Stimulated activated CD4-positive, alpha-beta T cell treated with anti-CD3 and anti-CD28 coated beads, TNF-alpha, amount 100 ng/mL, for 48 hours (primary cell): Measurements from ENCODE around the gene ARCN1.
"Not testable (repeated sequence)": the region's sequence is repeated elsewhere in the genome, so short reads cannot be mapped to it uniquely, and the experiment has no call there.

ENCODE experiments used
- DNase-seq, 3 donors: peaks; one replicate each; pipeline ENCODE4 v3.0.0-alpha.2; 2020; ENCODE audit warnings: low read depth in 3 of 3

ARCN1 gene

DNA sequence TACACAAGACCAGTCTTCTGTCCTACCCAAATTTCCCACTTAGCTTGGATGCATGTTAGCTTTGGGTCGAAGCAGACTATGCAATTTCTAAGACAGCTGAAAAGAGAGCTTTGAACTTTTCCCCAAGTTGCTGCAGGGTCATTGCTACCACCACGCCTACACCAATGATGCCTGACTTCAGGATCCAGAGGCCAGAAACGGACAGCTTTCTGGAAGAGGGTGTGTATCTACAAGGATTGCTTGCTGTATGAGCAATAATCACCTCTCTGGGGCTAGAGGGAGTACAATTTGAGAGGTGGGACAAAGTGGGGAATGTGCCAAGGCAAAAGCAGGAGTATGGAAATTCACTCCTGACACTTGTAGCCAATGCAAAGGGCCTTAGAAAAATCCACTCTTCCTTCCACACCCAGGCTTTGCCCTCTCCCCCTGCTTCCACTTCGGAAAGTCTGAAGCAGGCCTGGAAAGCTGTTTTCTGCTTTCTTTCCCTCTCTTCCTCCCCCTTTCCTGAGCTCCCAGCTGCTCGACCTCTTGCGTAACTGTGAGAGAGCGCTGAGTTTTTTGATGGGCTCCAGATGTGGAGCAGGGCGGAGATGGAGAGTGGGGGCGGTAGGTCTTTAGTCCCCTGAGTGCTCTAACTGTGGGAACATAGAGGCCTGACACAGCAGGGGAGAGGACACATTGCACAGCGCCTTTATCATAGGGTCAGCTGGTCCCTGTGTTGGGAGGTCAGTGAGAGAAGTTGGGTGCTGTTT is 33.1 kb downstream of the ARCN1 start:
- DNase-seq: no peak

DNA sequence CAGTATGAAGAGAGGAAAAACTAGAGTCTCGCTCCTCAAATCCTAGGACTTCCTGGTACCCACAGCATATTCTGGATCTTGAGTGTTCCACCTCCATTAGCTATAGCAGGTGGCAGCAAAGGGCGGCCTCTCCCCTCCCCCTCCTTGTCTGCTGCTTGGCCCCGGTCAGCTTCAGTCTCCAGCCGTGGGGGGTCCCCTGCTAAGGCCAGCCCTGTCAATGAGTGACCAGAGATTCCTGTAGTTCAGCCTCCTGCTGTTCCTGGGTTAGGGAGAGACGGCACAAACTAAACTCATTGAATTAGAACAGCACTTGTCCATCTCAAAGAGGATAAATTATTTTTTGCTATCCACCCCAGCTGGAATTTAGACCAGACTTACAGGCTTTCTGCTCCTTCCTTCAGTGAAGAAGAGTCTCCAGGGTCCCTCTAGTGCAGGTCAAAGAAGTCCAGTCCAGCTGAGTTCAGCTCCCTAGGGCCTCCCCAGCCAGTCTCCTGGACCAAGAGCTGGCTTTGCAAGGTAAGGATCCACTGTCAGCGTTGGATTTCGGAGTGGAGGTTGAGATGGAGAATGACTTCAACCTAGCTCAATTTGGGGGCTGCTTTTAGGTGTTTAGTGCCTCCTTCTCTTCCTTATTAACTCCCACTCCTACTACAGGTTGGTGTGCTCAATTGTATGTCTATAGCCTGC is 34.1 kb downstream of the ARCN1 start:
- DNase-seq: no peak

GRCh38 chr11:118606844-118607228 is 34.6 kb downstream of the ARCN1 start:
- DNase-seq: no peak

DNA sequence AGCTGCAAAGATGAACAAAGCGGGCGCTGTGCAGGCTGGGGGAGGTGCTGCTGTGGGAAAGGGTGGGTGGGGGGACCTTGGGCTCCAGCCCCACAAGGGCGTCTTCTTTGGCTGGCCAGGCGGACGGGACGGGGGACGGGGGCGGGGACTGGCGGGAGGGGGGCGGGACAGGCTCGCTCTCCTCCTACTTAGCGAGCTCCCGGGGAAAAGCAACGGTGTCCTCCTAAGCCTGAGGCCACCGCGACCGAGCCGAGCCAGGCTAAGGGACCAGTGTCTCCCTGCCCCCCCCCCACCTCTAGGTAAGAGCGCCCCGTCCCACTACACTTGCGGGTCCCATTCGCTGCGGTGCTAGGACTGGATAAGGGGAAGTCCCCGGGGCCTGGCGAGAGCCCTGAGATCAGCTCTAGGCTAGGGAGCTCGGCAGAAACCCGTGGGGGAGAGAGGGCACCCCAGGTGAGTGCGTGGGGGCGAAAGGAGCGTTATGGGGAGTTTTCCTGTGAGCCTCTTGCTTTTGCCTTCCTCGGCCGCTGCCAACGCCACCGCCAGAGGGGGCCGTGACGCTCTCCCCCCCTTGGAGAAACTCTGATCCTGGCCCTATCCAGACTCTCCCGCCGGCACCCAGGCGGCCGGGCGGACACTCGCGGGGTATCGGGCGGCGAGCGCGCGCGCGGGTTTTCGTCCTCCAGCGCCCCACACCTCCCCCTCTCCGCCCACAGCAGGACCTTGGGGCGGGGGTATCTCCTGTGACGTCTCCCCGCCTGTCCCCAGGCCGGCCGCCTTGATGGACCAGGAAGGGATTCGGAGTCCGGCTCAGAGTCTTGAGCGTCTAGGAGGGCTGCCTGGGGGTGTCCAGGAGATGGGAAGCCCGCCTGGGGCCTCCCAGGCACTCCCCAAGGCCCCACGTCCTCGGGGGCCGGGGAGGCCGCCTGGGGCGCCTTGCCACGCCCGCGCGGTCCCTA is 35.5 kb downstream of the ARCN1 start, which contains the start of gene PHLDB1:
PHLDB1 (plus strand) TSS at position 215 of the 959 bp plus-strand sequence. CDS start 6,222 bp downstream, outside the sequence.
- peak in 2 of 3 donors; percentile 17 to 21 for DNase-seq

GRCh38 chr11:118608360-118609227 is 36.4 kb downstream of the ARCN1 start:
- DNase-seq: peak; percentile 30 to 56 (median 49)

GRCh38 chr11:118609380-118610224 is 37.4 kb downstream of the ARCN1 start:
- peak in 1 of 3 donors; percentile 17 for DNase-seq

DNA sequence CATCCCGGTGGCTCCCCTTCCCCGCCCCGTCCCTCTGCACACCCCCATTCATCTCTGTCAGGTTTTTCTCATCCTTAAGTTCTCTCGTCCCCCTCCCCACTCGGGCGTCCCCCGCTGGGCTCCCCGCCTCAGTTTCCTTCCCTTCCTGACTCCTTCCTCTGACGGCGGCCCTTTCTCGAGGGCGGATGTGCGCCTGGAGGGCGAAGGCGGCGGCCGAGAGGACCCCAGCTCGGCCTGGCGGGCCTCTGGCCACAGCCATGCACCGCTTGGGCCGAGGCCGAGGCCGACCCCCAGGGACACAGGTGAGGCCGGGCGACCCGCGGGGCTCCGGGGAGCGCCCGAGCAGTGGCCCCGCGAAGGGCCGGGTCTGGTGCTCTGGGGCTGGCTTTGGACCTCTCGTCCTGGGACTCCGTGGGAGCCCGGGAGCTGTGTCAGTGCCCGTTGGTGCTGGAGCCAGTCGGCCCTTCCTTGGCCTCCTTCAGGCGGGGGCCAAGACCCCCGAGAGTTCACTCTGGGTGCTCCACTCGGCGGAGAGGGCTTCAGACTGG is 38.1 kb downstream of the ARCN1 start:
- DNase-seq: peak in 1 of 3 donors; percentile 10

- peak; percentile 69 to 84 (median 72) for DNase-seq
Observed at GRCh38 chr11:118610773-118611432, 38.7 kb downstream of the ARCN1 start.

DNA sequence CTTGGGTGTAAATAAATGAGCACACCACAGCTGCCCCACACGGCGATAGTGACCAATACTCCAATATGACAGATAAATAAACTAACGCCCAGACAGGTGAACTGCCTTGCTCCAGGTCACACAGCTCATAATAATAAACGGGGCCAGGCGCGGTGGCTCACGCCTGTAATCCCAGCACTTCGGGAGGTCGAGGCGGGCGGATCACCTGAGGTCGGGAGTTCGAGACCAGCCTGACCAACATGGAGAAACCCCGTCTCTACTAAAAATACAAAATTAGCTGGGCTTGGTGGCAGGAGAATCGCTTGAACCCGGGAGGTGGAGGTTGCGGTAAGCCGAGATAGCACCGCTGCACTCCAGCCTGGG is 39.2 kb downstream of the ARCN1 start:
- DNase-seq: not testable (repeated sequence)

DNA sequence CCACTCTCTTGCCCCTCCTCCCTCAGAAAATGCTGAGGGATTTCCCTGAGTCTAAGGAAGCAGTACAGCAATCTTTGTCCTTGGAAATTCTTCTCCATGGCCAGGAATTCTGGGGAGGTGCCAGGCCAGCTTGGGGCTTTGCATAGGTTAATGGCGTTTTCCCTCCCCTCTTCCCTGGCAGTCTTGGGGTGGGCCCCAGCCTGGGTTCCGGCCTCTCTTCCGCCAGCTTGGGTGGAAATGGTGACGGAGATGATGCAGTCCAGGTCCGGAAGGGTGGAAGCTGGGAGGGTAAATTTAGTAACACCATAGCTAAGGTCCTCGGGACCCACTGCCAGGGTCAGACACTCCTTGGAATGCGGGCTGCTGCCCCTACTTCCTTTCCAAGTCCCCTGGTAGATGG is 40.2 kb downstream of the ARCN1 start:
- DNase-seq: no peak

GRCh38 chr11:118614511-118614910 is 42.3 kb downstream of the ARCN1 start:
- DNase-seq: no peak

GRCh38 chr11:118615282-118615975 is 43.2 kb downstream of the ARCN1 start:
- DNase-seq: no peak

DNA sequence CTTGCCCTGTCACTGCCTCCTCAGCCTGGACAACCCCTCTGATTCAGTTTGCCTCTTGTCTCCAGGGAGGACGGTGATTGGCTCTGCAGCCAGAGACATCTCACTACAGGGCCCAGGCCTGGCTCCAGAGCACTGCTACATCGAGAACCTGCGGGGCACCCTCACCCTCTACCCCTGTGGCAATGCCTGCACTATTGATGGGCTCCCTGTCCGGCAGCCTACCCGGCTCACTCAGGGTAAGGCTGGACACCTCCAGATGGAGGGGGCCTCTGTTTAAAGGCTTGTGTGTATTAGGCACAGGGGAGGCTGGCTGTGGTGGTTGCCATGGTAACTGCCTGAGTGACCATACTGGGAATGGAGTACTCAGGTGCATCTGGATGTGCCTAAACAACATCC is 43.8 kb downstream of the ARCN1 start:
- DNase-seq: no peak

- no peak for DNase-seq
Observed at GRCh38 chr11:118618115-118618990, 46.1 kb downstream of the ARCN1 start.

DNA sequence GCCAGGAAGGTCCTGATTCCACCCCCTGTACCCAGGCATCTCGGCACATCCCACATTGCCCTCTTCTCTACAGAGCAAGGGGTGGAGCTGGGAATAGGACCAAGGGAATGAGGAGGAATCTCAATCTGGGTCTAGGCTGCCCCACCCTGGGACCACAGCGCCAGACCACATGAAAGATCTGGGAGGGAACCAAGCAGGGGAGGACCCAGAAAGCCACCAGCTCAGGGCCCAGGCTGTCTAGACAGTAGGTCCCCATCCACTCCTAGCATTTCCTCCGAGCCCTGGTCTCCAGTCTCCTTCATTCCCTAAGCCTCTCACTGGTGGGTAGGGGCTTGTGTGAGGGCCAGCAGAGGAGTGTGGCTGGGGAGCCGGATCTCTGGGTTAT is 46.8 kb downstream of the ARCN1 start:
- DNase-seq: no peak

- DNase-seq: no peak
Observed at GRCh38 chr11:118619444-118620197, 47.4 kb downstream of the ARCN1 start.

- no peak for DNase-seq
Observed at GRCh38 chr11:118620529-118621070, 48.4 kb downstream of the ARCN1 start.
